D721Med (cell line): ENCODE data around the gene EBI3.

ENCODE experiments used
- DNase-seq: peaks from one replicate; pipeline ENCODE4 v3.0.0; 2011; ENCODE audit warnings: low spot score; ENCODE audit not compliant: insufficient read length
- FAIRE-seq: peaks from 2 replicates; lab custom pipeline; 2011; peaks lifted over from hg19 to GRCh38; lab: Jason Lieb, UNC
- CTCF ChIP-seq: IDR thresholded peaks from 2 replicates; pipeline ENCODE4 v1.5.1; 2012; ENCODE audit warnings: mild to moderate bottlenecking, control low read depth; ENCODE audit not compliant: insufficient read depth; ENCODE audit errors: missing control alignments

EBI3 gene

DNA sequence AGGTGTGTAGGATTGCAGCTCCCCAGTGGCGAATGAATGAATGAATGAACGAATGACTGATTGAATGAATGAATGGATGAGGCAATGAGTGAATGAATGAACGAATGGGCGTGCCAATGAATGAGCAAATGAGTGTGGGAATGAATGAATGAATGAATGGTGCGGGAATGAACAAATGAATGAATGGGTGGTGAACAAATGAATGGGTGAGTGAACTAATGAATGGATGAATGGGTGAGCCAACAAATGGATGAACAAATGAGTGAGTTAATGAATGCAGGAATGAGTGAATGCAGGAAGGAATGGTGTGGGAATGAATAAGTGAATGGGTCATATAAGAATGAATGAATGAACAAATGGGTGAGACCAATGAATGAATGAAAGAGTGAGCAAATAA lies 32.1 kb upstream of the EBI3 start:
- no peak for FAIRE-seq
- TF ChIP-seq CTCF: no peak
- DNase-seq: no peak

DNA sequence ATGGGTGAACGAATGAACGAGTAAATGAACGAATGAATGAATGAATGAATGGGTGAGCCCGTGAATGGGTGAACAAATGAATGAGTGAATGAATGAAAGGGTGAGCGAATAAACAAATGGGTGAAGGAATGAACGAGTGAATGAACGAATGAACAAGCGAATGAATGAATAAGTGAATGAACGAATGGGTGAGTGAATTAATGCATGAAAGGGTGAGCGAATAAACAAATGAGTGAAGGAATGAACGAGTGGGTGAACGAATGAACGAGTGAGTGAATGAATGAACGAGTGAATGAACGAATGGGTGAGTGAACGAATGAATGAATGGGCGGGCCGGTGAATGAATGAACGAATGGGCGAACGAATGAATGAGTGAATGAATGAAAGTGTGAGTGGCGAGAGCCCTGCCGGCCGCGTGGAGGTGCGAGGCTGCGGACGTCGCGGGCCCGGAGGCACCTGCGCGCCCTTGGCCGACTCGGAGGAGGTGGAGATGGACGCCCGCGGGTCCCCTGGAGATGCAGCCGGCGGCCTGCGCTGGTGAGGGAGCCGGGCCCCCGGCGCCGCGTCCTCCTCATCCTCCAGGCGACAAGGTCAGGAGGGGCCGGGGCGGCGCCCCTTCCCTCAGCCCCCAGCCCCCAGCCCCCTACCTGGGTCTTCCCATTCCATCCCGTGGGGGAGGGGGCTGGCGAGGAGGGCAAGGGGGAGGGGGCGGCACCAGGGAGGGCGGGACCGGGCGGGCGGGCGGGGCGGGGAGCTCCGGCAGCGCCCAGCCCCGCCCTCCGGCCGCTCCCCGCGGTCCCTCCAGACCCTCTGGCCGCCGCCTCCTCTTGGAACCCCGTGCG lies 31.5 kb upstream of the EBI3 start:
- peak; percentile 73 for DNase-seq
- no peak for TF ChIP-seq CTCF
- FAIRE-seq: no peak

- DNase-seq (no peak), FAIRE-seq (no peak)
- TF ChIP-seq CTCF: no peak
Measured at GRCh38 chr19:4198467-4199126, 30.7 kb upstream of the EBI3 start.

- FAIRE-seq (no peak), DNase-seq (no peak)
- TF ChIP-seq CTCF: no peak
Measured at GRCh38 chr19:4199699-4200293, 29.5 kb upstream of the EBI3 start.

- FAIRE-seq: no peak
- no peak for TF ChIP-seq CTCF
- peak; percentile 1 for DNase-seq
Measured at GRCh38 chr19:4200940-4201542, 28.3 kb upstream of the EBI3 start.

GRCh38 chr19:4201798-4202197 lies 27.5 kb upstream of the EBI3 start:
- FAIRE-seq: no peak
- TF ChIP-seq CTCF: no peak
- peak; percentile 6 for DNase-seq
